ENCODE data around the gene SNX24. TPM values are rescaled to one million over a fixed set of nuclear protein-coding genes. Genes with fewer than 3 reads are reported as not detected.
"Not testable (repeated sequence)": the region's sequence is repeated elsewhere in the genome, so short reads cannot be mapped to it uniquely, and the experiment has no call there.

SNX24 gene
- total RNA-seq, 1 experiment from 2014 or later = 13.9 TPM

- Histone ChIP-seq H3K27ac (ENCODE audit: insufficient read length, low read depth, low read length) (no peak overlapping the region), H2BK5ac (ENCODE audit: insufficient read length, low read length) (no peak overlapping the region), H4K20me1 (ENCODE audit: control insufficient read depth, insufficient read depth, insufficient read length) (no peaks in the 10 kb centered on the region), H4K5ac (ENCODE audit: insufficient read length, low read depth, low read length) (no peak overlapping the region), H3K79me2 (ENCODE audit: insufficient read depth, low read length) (no peaks in the 10 kb centered on the region), H3K4me1 (ENCODE audit: insufficient read depth, low read length) (no peaks in the 10 kb centered on the region), H4K8ac (replicated peaks; ENCODE audit: insufficient read length, low read depth, low read length) (no peak overlapping the region), H3K56ac (ENCODE audit: insufficient read length, low read depth, low read length) (no peak overlapping the region), H2BK20ac (ENCODE audit: low read depth, low read length, poor library complexity, severe bottlenecking) (no peak overlapping the region), H3K23me2 (ENCODE audit: insufficient read length, low read depth, low read length, poor library complexity, severe bottlenecking) (no peaks in the 10 kb centered on the region), H3K18ac (ENCODE audit: insufficient read length, low read depth, low read length) (no peak overlapping the region), H3K4me2 (ENCODE audit: insufficient read depth, insufficient read length, low read length) (no peak overlapping the region), H3K9me3 (ENCODE audit: control insufficient read depth, low read depth, low read length) (no peaks in the 10 kb centered on the region), H3K79me1 (ENCODE audit: insufficient read depth, low read depth, low read length, poor library complexity, severe bottlenecking) (no peaks in the 10 kb centered on the region), H3K4ac (ENCODE audit: low read depth, low read length) (no peak overlapping the region), H3K23ac (ENCODE audit: insufficient read length, low read depth, low read length) (no peak overlapping the region), H3K27me3 (ENCODE audit: insufficient read depth, low read length) (no peaks in the 10 kb centered on the region), H2AK5ac (ENCODE audit: insufficient read length, low read length) (no peak overlapping the region), H2BK120ac (ENCODE audit: low read depth, low read length, poor library complexity, severe bottlenecking) (no peak overlapping the region), H2BK15ac (ENCODE audit: low read depth, low read length) (no peak overlapping the region), H3K14ac (ENCODE audit: insufficient read depth, low read length) (no peak overlapping the region), H3T11ph (ENCODE audit: low read length) (no peak overlapping the region), H3K9ac (ENCODE audit: extremely low read depth, insufficient read length, low read length) (no peak overlapping the region), H2AFZ (ENCODE audit: low read length) (no peak overlapping the region), H2BK12ac (ENCODE audit: insufficient read length, low read depth, low read length) (no peak overlapping the region), H4K91ac (ENCODE audit: insufficient read length, low read depth, low read length) (no peak overlapping the region)
- Mint-ChIP-seq H3K4me3 (no peak overlapping the region), H3K4me1 (peaks cover 4 to 5% of the 10 kb centered on the region in 2 experiments; a peak in 3 of 4 replicates), H3K9me3 (no peaks in the 10 kb centered on the region), H3K27me3 (ENCODE audit: low read depth) (no peaks in the 10 kb centered on the region; the same call in 1 of the 2 replicates), H3K36me3 (ENCODE audit: insufficient read depth in 1 of 3, low read depth in 3 of 3) (no peaks in the 10 kb centered on the region; a peak in 1 of 7 replicates), H3K27ac (no peak overlapping the region)
- DNase-seq = no peak
- TF ChIP-seq, protein P1, sequence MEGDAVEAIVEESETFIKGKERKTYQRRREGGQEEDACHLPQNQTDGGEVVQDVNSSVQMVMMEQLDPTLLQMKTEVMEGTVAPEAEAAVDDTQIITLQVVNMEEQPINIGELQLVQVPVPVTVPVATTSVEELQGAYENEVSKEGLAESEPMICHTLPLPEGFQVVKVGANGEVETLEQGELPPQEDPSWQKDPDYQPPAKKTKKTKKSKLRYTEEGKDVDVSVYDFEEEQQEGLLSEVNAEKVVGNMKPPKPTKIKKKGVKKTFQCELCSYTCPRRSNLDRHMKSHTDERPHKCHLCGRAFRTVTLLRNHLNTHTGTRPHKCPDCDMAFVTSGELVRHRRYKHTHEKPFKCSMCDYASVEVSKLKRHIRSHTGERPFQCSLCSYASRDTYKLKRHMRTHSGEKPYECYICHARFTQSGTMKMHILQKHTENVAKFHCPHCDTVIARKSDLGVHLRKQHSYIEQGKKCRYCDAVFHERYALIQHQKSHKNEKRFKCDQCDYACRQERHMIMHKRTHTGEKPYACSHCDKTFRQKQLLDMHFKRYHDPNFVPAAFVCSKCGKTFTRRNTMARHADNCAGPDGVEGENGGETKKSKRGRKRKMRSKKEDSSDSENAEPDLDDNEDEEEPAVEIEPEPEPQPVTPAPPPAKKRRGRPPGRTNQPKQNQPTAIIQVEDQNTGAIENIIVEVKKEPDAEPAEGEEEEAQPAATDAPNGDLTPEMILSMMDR (conservative IDR thresholded peaks at IDR 0.05) = no peak
- WGBS (ENCODE audit: extremely low coverage, insufficient read length, low lambda C conversion rate) = no CpG with 5 or more reads among the region's 8 CpGs
These were observed 122.2 kb downstream of the SNX24 start for GRCh38 chr5:122967625-122968024.

DNA sequence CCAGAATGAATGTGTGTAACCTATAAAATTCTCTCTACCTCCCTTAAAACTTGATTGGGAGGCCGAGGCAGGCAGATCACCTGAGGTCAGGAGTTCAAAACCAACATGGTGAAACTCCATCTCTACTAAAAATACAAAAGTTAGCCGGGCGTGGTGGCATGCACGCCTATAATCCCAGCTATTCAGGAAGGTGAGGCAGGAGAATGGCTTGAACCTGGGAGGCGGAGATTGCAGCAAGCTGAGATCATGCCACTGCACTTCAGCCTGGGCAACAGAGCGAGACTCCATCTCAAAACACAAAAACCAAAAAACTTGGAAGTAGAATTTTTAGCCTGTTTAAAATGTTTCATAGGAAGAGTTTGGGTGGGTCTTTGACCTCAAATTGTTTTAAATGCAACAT, 122.6 kb downstream of the SNX24 start:
- not testable (repeated sequence) for H3T11ph ChIP-seq (ENCODE audit: low read length); H3K9me3 Mint-ChIP-seq; H2BK15ac ChIP-seq (ENCODE audit: low read depth, low read length); H3K27ac ChIP-seq (ENCODE audit: insufficient read length, low read depth, low read length); H3K79me1 ChIP-seq (ENCODE audit: insufficient read depth, low read depth, low read length, poor library complexity, severe bottlenecking); H3K4ac ChIP-seq (ENCODE audit: low read depth, low read length); H3K4me1 ChIP-seq (ENCODE audit: insufficient read depth, low read length); H3K18ac ChIP-seq (ENCODE audit: insufficient read length, low read depth, low read length); DNase-seq; H3K27ac Mint-ChIP-seq; H3K4me3 Mint-ChIP-seq; H2BK5ac ChIP-seq (ENCODE audit: insufficient read length, low read length); H3K23ac ChIP-seq (ENCODE audit: insufficient read length, low read depth, low read length); H3K27me3 Mint-ChIP-seq (ENCODE audit: low read depth); H3K9me3 ChIP-seq (ENCODE audit: control insufficient read depth, low read depth, low read length); H3K14ac ChIP-seq (ENCODE audit: insufficient read depth, low read length); H3K79me2 ChIP-seq (ENCODE audit: insufficient read depth, low read length); H4K91ac ChIP-seq (ENCODE audit: insufficient read length, low read depth, low read length); H3K4me2 ChIP-seq (ENCODE audit: insufficient read depth, insufficient read length, low read length); H2AFZ ChIP-seq (ENCODE audit: low read length); H3K9ac ChIP-seq (ENCODE audit: extremely low read depth, insufficient read length, low read length); H3K27me3 ChIP-seq (ENCODE audit: insufficient read depth, low read length); H3K4me1 Mint-ChIP-seq; H2BK20ac ChIP-seq (ENCODE audit: low read depth, low read length, poor library complexity, severe bottlenecking); H3K56ac ChIP-seq (ENCODE audit: insufficient read length, low read depth, low read length); H2AK5ac ChIP-seq (ENCODE audit: insufficient read length, low read length); H2BK120ac ChIP-seq (ENCODE audit: low read depth, low read length, poor library complexity, severe bottlenecking); H4K8ac ChIP-seq (replicated peaks; ENCODE audit: insufficient read length, low read depth, low read length); H4K20me1 ChIP-seq (ENCODE audit: control insufficient read depth, insufficient read depth, insufficient read length); H2BK12ac ChIP-seq (ENCODE audit: insufficient read length, low read depth, low read length); H3K23me2 ChIP-seq (ENCODE audit: insufficient read length, low read depth, low read length, poor library complexity, severe bottlenecking); H4K5ac ChIP-seq (ENCODE audit: insufficient read length, low read depth, low read length); H3K36me3 Mint-ChIP-seq (ENCODE audit: insufficient read depth in 1 of 3, low read depth in 3 of 3)
- WGBS (ENCODE audit: extremely low coverage, insufficient read length, low lambda C conversion rate) = no CpG with 5 or more reads among the region's 6 CpGs
